NT2/D1 (cell line): ENCODE results near the gene HNMT.
A peak's percentile ranks its signal among the peaks of the same experiment; 100 is the strongest.

Experiments used
- DNase-seq: peaks from one replicate; pipeline ENCODE4 v3.0.0-alpha.2; 2011; ENCODE audit warnings: low read depth, low spot score
- H3K27me3 ChIP-seq: 2 replicates; pipeline ENCODE4 v1.6.0; 2011; ENCODE audit warnings: mild to moderate bottlenecking; ENCODE audit not compliant: insufficient read length, insufficient read depth
- H3K36me3 ChIP-seq: 2 replicates; pipeline ENCODE4 v1.6.1; 2011; ENCODE audit warnings: mild to moderate bottlenecking, low read length, mixed read lengths; ENCODE audit not compliant: insufficient read depth, insufficient read length
- H3K4me1 ChIP-seq: 2 replicates; pipeline ENCODE4 v1.5.1; 2011; ENCODE audit not compliant: insufficient read depth, insufficient read length
- H3K4me3 ChIP-seq: 2 replicates; pipeline ENCODE4 v1.5.1; 2011; ENCODE audit warnings: low read depth; ENCODE audit not compliant: insufficient read length
- H3K9ac ChIP-seq: 2 replicates; pipeline ENCODE4 v1.6.0; 2011; ENCODE audit warnings: low read depth; ENCODE audit not compliant: insufficient read length
- H3K9me3 ChIP-seq: 2 replicates; pipeline ENCODE4 v1.5.1; 2011; ENCODE audit warnings: mild to moderate bottlenecking, low read length; ENCODE audit not compliant: insufficient read depth
- SUZ12 ChIP-seq: IDR thresholded peaks from 2 replicates; pipeline ENCODE4 v1.6.1; 2011; ENCODE audit not compliant: insufficient read length, insufficient read depth; ENCODE audit errors: extremely low read depth
- YY1 ChIP-seq: IDR thresholded peaks from 2 replicates; pipeline ENCODE4 v1.6.1; 2011; ENCODE audit not compliant: insufficient read length, insufficient read depth
- ZNF274 ChIP-seq: IDR thresholded peaks from 2 replicates; pipeline ENCODE4 v1.6.1; 2011; ENCODE audit warnings: mild to moderate bottlenecking, low read depth, low read length

Gene HNMT

GRCh38 chr2:137947032-137947727 is 17.1 kb upstream of the HNMT start:
- Histone ChIP-seq H3K9ac (no peak overlapping the region), H3K9me3 (no peaks in the 10 kb centered on the region), H3K4me1 (no peaks in the 10 kb centered on the region), H3K4me3 (no peak overlapping the region), H3K36me3 (no peaks in the 10 kb centered on the region), H3K27me3 (no peaks in the 10 kb centered on the region)
- no peak for DNase-seq
- TF ChIP-seq YY1, result no peak
- TF ChIP-seq SUZ12, result no peak
- TF ChIP-seq ZNF274, result no peak

GRCh38 chr2:137947728-137948336 is 16.4 kb upstream of the HNMT start:
- no peaks in the 10 kb centered on the region for H3K27me3 ChIP-seq
- H3K9ac ChIP-seq, result no peak overlapping the region
- no peaks in the 10 kb centered on the region for H3K4me1 ChIP-seq
- no peaks in the 10 kb centered on the region for H3K36me3 ChIP-seq
- H3K9me3 ChIP-seq, result 0 out of 2 replicates have a peak, but pooled peaks cover 5% of the 10 kb centered on the region
- TF ChIP-seq SUZ12 (no peak), ZNF274 (no peak), YY1 (no peak)
- no peak overlapping the region for H3K4me3 ChIP-seq
- DNase-seq, result peak; percentile 62

- Histone ChIP-seq H3K9ac (no peak overlapping the region), H3K36me3 (no peaks in the 10 kb centered on the region), H3K9me3 (0 out of 2 replicates have a peak, but pooled peaks cover 6% of the 10 kb centered on the region), H3K4me3 (no peak overlapping the region), H3K4me1 (no peaks in the 10 kb centered on the region), H3K27me3 (no peaks in the 10 kb centered on the region)
- TF ChIP-seq SUZ12 (no peak), ZNF274 (no peak), YY1 (no peak)
- DNase-seq, result no peak
Measured at GRCh38 chr2:137948894-137949293, 15.4 kb upstream of the HNMT start.

GRCh38 chr2:137950238-137950637 is 14.0 kb upstream of the HNMT start:
- Histone ChIP-seq H3K4me3 (no peak overlapping the region), H3K27me3 (no peaks in the 10 kb centered on the region), H3K9ac (no peak overlapping the region), H3K9me3 (0 out of 2 replicates have a peak, but pooled peaks cover 6% of the 10 kb centered on the region), H3K4me1 (no peaks in the 10 kb centered on the region), H3K36me3 (no peaks in the 10 kb centered on the region)
- DNase-seq, result no peak
- TF ChIP-seq SUZ12 (no peak), YY1 (no peak), ZNF274 (no peak)

- DNase-seq, result no peak
- no peak for TF ChIP-seq ZNF274
- no peak for TF ChIP-seq SUZ12
- TF ChIP-seq YY1, result no peak
- H3K4me1 ChIP-seq, result no peaks in the 10 kb centered on the region
Measured at GRCh38 chr2:137951586-137951985, 12.7 kb upstream of the HNMT start.

GRCh38 chr2:137952586-137953129 is 11.6 kb upstream of the HNMT start:
- no peak overlapping the region for H3K9ac ChIP-seq

More at GRCh38 chr2:137951586-137951985, 12.7 kb upstream of the HNMT start:
- Histone ChIP-seq H3K4me3 (no peak overlapping the region), H3K9me3 (0 out of 2 replicates have a peak, but pooled peaks cover 6% of the 10 kb centered on the region), H3K36me3 (no peaks in the 10 kb centered on the region), H3K27me3 (no peaks in the 10 kb centered on the region), H3K9ac (no peak overlapping the region)

GRCh38 chr2:137955536-137955935 is 8.7 kb upstream of the HNMT start:
- no peaks in the 10 kb centered on the region for H3K27me3 ChIP-seq
- H3K4me1 ChIP-seq, result no peaks in the 10 kb centered on the region
- H3K36me3 ChIP-seq, result no peaks in the 10 kb centered on the region
- DNase-seq, result no peak
- TF ChIP-seq SUZ12 (no peak), ZNF274 (no peak), YY1 (no peak)
- no peak overlapping the region for H3K9ac ChIP-seq
- H3K4me3 ChIP-seq, result no peak overlapping the region
- 0 out of 2 replicates have a peak, but pooled peaks cover 6% of the 10 kb centered on the region for H3K9me3 ChIP-seq

More at GRCh38 chr2:137952586-137953129, 11.6 kb upstream of the HNMT start:
- H3K27me3 ChIP-seq, result no peaks in the 10 kb centered on the region
- no peaks in the 10 kb centered on the region for H3K36me3 ChIP-seq
- H3K9me3 ChIP-seq, result 0 out of 2 replicates have a peak, but pooled peaks cover 6% of the 10 kb centered on the region
- TF ChIP-seq ZNF274 (no peak), YY1 (no peak), SUZ12 (no peak)
- DNase-seq, result no peak
- H3K4me1 ChIP-seq, result no peaks in the 10 kb centered on the region
- no peak overlapping the region for H3K4me3 ChIP-seq
